ENCODE results near the gene GNL3.

GNL3 gene

GRCh38 chr3:52739730-52740129 lies 53.9 kb downstream of the GNL3 start:
- no peak for ATAC-seq

GRCh38 chr3:52742418-52743041 lies 56.7 kb downstream of the GNL3 start:
- peak; percentile 81 for ATAC-seq
- TF ChIP-seq SNAI2 (CRISPR knock-in tag; IDR thresholded peaks at IDR 0.05) (no peak), ZFP30 (CRISPR knock-in tag; IDR thresholded peaks at IDR 0.05) (no peak), RARB (CRISPR knock-in tag; IDR thresholded peaks at IDR 0.05) (no peak), PATZ1 (CRISPR knock-in tag; IDR thresholded peaks at IDR 0.05; ENCODE audit: borderline replicate concordance) (no peak), ZNF70 (CRISPR knock-in tag; IDR thresholded peaks at IDR 0.05) (no peak), TCF4 (CRISPR knock-in tag; IDR thresholded peaks at IDR 0.05; ENCODE audit: borderline replicate concordance) (no peak), CSDC2 (CRISPR knock-in tag; IDR thresholded peaks at IDR 0.05) (no peak), ZNF8 (CRISPR knock-in tag; IDR thresholded peaks at IDR 0.05) (no peak), TOX (CRISPR knock-in tag; IDR thresholded peaks at IDR 0.05; ENCODE audit: borderline replicate concordance) (no peak), PPARA (CRISPR knock-in tag; IDR thresholded peaks at IDR 0.05; ENCODE audit: borderline replicate concordance) (no peak)
- TF ChIP-seq, protein P1, sequence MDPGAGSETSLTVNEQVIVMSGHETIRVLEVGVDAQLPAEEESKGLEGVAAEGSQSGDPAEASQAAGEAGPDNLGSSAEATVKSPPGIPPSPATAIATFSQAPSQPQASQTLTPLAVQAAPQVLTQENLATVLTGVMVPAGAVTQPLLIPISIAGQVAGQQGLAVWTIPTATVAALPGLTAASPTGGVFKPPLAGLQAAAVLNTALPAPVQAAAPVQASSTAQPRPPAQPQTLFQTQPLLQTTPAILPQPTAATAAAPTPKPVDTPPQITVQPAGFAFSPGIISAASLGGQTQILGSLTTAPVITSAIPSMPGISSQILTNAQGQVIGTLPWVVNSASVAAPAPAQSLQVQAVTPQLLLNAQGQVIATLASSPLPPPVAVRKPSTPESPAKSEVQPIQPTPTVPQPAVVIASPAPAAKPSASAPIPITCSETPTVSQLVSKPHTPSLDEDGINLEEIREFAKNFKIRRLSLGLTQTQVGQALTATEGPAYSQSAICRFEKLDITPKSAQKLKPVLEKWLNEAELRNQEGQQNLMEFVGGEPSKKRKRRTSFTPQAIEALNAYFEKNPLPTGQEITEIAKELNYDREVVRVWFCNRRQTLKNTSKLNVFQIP (CRISPR knock-in tag; IDR thresholded peaks at IDR 0.05; ENCODE audit: borderline replicate concordance, low read depth): no peak
- TF ChIP-seq, protein P2, sequence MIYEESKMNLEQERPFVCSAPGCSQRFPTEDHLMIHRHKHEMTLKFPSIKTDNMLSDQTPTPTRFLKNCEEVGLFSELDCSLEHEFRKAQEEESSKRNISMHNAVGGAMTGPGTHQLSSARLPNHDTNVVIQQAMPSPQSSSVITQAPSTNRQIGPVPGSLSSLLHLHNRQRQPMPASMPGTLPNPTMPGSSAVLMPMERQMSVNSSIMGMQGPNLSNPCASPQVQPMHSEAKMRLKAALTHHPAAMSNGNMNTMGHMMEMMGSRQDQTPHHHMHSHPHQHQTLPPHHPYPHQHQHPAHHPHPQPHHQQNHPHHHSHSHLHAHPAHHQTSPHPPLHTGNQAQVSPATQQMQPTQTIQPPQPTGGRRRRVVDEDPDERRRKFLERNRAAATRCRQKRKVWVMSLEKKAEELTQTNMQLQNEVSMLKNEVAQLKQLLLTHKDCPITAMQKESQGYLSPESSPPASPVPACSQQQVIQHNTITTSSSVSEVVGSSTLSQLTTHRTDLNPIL (CRISPR knock-in tag; IDR thresholded peaks at IDR 0.05; ENCODE audit: low read depth): no peak

More at GRCh38 chr3:52739730-52740129, 53.9 kb downstream of the GNL3 start:
- TF ChIP-seq, protein P2 (CRISPR knock-in tag; IDR thresholded peaks at IDR 0.05; ENCODE audit: low read depth): no peak
- TF ChIP-seq ARNTL (CRISPR knock-in tag; IDR thresholded peaks at IDR 0.05; ENCODE audit: borderline replicate concordance, low read depth) (no peak), ISL1 (CRISPR knock-in tag; IDR thresholded peaks at IDR 0.05) (no peak), ZNF8 (CRISPR knock-in tag; IDR thresholded peaks at IDR 0.05) (no peak), ZC3H10 (CRISPR knock-in tag; IDR thresholded peaks at IDR 0.05) (no peak), CSRNP3 (CRISPR knock-in tag; IDR thresholded peaks at IDR 0.05) (no peak), PATZ1 (CRISPR knock-in tag; IDR thresholded peaks at IDR 0.05; ENCODE audit: borderline replicate concordance) (no peak), ZNF565 (CRISPR knock-in tag; conservative IDR thresholded peaks at IDR 0.05; ENCODE audit: low read depth) (no peak), SNAI2 (CRISPR knock-in tag; IDR thresholded peaks at IDR 0.05) (no peak), BACH2 (CRISPR knock-in tag; IDR thresholded peaks at IDR 0.05; ENCODE audit: borderline replicate concordance) (no peak), TCF4 (CRISPR knock-in tag; IDR thresholded peaks at IDR 0.05; ENCODE audit: borderline replicate concordance) (no peak), GLIS3 (CRISPR knock-in tag; IDR thresholded peaks at IDR 0.05) (no peak), ZFP3 (CRISPR knock-in tag; IDR thresholded peaks at IDR 0.05) (no peak)
- TF ChIP-seq, protein P1 (CRISPR knock-in tag; IDR thresholded peaks at IDR 0.05; ENCODE audit: borderline replicate concordance, low read depth): no peak

Data from SK-N-SH treated with all-trans-retinoic acid at 6 μM for 48 hours (cell line).